Activated naive CD4-positive, alpha-beta T cell (primary cell): ENCODE results near the gene CCDC141.
"Not testable (repeated sequence)": the region's sequence is repeated elsewhere in the genome, so short reads cannot be mapped to it uniquely, and the experiment has no call there.

Source experiments
- DNase-seq, 4 experiments: peaks; one replicate each; lab custom pipeline; 2025; lab: John Stamatoyannopoulos, UW

CCDC141 gene

DNA sequence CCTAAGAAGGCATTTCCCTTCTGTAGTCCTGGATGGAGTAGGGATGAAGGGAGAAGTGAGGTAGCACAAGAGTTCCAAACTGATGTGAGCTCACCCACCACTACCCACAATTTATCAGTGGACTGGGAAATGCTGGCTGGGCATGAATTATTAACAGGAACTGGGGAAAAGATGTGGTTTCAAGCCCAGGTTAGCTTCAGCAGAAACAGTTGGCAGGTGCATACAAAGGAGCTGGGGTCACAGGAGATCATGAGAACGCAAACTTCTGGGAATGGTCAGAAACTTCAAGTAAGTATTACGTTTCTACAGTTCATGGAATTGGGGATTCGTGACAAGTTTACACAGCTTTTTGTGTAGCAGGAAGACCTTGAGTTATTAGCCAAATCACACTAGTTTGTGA is 5.4 kb downstream of the CCDC141 start:
- DNase-seq: no peak

DNA sequence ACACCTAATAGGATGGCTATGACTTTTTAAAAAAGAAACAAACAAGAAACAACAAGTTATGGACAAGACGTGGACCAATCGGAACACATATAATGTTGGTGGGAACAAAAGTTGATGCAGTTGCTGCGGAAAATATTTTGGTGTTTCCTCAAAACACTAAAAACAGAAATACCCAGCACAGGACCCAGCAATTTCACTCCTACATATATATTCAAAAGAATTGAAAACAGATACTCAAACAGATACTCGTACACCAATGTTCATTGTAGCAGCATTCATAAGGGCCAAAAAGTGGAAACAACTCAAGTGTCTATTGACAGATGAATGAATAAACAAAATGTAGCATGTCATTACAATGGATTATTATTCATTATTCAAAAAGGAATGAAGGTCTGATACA is 12.1 kb downstream of the CCDC141 start:
- no peak for DNase-seq

GRCh38 chr2:179036353-179036905 is 13.5 kb downstream of the CCDC141 start:
- no peak for DNase-seq

DNA sequence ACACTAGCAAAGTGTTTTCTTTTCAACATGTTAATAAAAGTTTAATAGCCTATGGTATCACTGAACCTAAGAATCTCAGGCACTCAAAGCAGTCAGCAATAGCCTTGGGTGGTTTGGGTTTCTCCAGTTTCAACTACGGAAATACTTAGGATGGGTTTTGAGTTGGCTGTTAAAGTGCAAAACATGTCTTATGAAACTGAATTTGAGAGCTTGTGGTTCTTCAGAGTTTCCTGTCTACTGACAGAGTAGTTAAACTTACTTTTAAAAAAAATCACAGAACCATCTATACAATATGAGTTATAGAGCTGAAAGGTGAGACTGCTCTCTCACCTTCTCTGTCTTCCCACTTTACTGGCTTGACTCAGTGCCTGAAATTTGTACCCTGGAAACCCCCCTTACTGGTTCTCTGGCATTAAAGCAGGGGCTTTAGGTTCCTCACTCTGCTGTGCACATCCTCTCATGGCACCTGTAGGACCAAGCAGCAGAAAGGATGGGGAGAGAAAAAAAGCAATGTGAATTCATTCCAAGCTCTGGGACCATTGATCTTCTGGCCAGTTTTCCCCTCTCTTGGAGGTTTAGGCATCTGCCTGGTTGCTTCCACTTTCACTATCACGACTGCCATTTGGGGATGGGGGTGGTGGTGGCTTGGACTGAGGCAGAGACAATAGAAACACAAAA is 18.1 kb downstream of the CCDC141 start:
- DNase-seq: no peak

GRCh38 chr2:179024445-179024844 is 25.5 kb downstream of the CCDC141 start:
- no peak for DNase-seq

DNA sequence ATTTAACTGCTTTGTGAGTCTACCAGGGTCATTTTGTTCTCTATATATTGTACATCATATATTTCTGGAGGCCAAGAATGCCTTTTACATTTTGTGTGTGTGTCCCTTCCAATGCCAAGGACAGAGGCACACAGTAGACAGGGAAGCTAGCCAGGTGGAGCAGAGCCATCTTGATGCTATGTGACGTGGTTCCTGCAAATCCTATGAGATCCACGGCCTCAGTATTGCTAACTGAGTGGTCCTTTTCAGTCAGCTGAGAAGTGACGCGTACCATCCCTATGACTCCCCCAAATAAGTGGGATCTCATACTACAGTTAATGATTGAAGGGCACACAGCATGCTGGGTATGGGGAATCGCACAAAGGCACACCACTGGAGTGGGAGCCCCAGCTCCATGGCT is 27.3 kb downstream of the CCDC141 start:
- DNase-seq: no peak

DNA sequence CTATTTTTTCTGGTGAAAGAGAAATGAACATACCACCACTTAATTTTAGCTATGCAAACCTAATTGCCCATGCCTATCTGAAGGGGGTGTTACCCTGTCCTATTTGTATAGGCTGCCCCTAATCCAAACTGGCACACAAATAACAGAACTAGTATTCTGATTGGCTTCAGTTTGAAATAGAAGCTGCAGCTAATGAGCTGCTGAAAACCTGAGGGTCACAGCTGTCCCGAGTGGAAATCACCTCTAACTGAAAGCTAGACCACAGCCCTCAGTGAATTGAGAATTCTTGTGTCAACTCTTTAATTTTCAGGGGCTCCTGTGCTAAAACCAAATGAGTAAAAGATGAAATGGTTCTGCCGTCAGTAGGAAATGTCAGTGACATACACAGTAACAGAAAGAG is 28.7 kb downstream of the CCDC141 start:
- DNase-seq: no peak

GRCh38 chr2:179020156-179020750 is 29.7 kb downstream of the CCDC141 start:
- peak in 3 of 4 experiments; percentile 9 to 19 (median 18) for DNase-seq

DNA sequence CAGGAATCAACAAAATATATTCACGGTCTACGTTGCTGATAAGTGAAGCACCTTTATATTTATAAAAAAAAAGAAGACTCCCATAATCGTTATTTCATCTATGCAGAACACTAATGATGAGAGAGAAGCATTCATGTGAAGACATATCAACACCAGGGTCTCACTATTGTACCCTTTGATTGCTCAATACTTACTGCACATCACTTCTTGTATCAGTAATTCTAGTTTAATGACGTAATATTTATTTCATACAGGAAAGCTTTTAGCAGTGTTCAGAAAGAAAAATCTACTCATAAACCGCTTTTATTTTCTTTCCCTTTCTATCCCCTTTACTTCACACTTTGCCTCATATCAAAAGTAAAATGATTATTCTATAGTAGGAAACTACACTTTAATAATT is 30.7 kb downstream of the CCDC141 start:
- no peak for DNase-seq

DNA sequence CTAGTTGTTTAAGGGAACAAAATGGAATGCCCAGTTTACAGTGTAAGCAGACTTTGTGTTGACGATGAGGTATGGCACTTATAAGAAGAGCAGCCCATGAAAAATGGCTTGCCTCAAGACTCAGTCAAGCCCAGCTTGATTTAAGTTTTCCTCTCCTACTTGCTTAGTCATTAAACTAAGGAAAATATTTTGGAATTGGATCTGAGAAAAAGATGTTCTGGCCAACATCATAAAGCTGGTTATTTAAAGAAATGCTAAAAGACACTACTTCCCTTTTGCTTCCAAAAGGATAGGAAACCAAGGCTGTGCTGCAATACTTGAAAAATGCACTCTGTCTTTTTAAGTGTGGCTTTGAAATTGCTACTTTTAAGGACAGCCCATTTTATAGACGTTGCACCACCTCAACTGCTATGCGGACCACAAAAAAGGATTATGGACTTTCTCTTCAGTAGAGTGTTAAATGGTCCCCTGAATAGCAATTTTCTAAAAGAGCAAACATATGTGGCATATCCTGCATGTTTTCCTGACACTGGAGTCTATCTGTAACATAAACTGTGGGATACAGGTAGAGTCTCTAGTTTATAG is 32.1 kb downstream of the CCDC141 start:
- no peak for DNase-seq

DNA sequence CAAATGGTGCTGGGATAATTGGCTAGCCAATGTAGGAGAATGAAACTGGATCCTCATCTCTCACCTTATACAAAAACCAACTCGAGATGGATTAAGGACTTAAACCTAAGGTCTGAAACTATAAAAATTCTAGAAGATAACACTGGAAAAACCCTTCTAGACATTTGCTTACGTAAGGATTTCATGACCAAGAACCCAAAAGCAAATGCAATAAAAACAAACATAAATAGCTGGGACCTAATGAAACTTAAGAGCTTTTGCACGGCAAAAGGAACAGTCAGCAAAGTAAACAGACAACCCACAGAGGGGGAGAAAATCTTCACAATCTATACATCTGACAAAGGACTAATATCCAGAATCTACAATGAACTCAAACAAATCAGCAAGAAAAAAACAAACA is 35.7 kb downstream of the CCDC141 start:
- DNase-seq: not testable (repeated sequence)

DNA sequence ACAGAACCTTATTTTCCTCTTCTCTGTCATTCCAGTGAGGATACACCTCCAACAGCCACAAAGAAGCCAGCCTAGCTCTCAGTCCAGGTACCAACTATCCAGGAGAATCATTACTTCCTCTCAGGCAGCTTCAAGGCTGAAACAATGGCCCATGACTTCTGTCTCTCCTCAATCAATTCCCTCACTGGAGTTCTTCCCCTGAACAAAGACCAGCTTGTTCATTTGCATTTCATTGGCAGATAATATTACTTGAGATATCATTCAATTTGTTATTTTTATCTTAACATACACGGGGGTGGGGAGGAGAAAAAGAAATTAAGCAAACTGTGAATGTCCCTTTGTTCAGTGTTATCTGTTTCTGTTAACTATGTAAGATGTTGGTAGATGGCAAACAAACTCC is 44.0 kb downstream of the CCDC141 start:
- no peak for DNase-seq

- DNase-seq: no peak
Measured at GRCh38 chr2:178999476-178999875, 50.5 kb downstream of the CCDC141 start.

DNA sequence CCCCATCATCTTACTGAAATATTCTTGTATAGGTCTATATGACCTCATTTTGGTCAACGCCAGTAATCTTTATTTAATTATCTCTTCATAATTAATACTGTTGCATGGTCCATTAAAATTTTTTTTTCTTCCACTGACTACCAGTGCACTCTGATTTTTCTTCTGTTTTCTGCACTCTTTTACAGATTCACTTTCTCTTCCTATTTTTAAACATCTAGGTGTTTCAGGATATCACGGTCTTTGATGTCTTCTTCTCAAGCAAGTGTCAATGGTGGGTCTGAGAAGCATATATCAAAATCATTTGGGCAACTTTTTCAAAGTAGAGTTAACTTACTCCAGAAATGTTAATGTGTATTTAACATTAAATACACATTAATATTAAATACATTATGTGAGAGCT is 51.4 kb downstream of the CCDC141 start:
- DNase-seq: no peak

DNA sequence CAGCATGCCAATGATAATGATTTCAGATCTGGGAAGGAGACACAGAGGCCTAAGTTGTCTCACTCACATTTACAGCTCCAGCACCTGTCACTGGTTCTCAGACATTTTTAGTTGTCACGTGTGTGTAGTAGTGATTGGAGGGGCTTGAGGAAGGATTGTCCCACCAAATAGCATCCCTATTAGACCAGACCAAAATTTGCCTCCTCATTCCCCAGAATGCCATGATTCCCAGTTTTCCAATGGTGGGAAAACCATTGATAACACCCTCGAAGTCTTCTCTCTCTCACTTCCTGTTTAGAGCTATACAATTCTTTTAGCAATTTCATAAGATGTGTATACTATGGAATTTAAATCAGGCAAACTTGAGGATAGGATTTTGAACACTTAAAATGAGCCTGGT is 52.5 kb downstream of the CCDC141 start:
- no peak for DNase-seq

GRCh38 chr2:178997067-178997466 is 52.9 kb downstream of the CCDC141 start:
- DNase-seq: no peak

DNA sequence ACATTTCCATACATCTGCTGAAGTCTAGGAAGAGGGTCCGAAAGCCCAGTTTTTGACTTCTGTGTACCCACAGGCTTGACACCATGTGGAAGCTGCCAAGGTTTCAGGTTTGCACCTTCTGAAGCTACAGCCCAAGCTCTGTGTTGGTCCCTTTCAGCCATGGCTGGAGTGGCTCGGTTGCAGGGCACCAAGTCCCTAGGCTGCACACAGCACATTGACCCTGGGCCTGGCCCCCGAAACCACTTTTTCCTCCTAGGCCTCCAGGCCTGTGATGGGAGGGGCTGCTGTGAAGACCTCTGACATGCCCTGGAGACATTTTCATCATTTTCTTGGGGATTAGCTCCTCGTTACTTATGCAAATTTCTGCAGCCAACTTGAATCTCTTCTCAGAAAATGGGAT is 55.7 kb downstream of the CCDC141 start:
- DNase-seq: no peak

DNA sequence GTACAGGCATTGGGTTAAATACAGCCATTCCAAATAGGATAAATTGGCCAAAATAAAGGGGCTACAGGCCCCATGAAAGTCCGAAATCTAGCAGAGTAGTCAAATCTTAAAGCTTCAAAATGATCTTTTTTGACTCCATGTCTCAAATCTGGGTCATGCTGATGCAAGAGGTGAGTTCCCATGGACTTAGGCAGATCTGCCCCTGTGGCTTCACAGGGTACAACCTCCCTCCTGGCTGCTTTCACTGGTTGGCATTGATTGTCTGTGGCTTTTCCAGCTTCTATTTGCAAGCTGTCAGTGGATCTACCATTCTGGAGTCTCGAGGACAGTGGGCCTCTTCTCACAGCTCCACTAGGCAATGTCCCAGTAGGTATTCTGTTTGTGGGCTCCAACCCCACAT is 56.1 kb downstream of the CCDC141 start:
- DNase-seq: no peak

GRCh38 chr2:178992719-178993118 is 57.2 kb downstream of the CCDC141 start:
- DNase-seq: not testable (repeated sequence)

- DNase-seq: no peak
Measured at GRCh38 chr2:178990533-178991241, 59.2 kb downstream of the CCDC141 start.

GRCh38 chr2:178989424-178989823 is 60.5 kb downstream of the CCDC141 start:
- not testable (repeated sequence) for DNase-seq

GRCh38 chr2:178982652-178983051 is 67.3 kb downstream of the CCDC141 start:
- DNase-seq: not testable (repeated sequence)

GRCh38 chr2:178980815-178981214 is 69.1 kb downstream of the CCDC141 start:
- no peak for DNase-seq
